Measurements from ENCODE around the gene DAGLB. TPM values are rescaled to one million over a fixed set of nuclear protein-coding genes. Genes with fewer than 3 reads are reported as not detected.

The DAGLB gene
- total and polyA plus RNA-seq, 10 of the 15 experiments (the other 5 are each of a cell fraction or from before 2014, with no cell fraction given) = 1.2 to 13.3 (median 10.1) TPM

- no peaks in the 10 kb centered on the region for H3K4me1 ChIP-seq (ENCODE audit: control insufficient read depth, insufficient read depth, low read length)
- RAD21 ChIA-PET (ENCODE audit: unreplicated experiment) = no interaction called here
- no peaks in the 10 kb centered on the region for H3K79me2 ChIP-seq (ENCODE audit: control insufficient read depth, insufficient read depth, low read length)
- in situ Hi-C loops (cut with MboI) = no loop called here
- no peak overlapping the region for H3K27ac ChIP-seq (ENCODE audit: control insufficient read depth, insufficient read depth)
- no peaks in the 10 kb centered on the region for H3K9me3 ChIP-seq (replicated peaks; ENCODE audit: control insufficient read depth, insufficient read depth, low read length)
- H4K20me1 ChIP-seq (ENCODE audit: control insufficient read depth, insufficient read depth) = no peaks in the 10 kb centered on the region
- TF ChIP-seq ZNF217 (IDR thresholded peaks at IDR 0.05) = no peak
- no peak for TF ChIP-seq ZNF592 (IDR thresholded peaks at IDR 0.05)
- TF ChIP-seq NFYA (IDR thresholded peaks at IDR 0.05; ENCODE audit: borderline replicate concordance, low read depth, low read length) = no peak
- no peak for TF ChIP-seq SMARCA5 (IDR thresholded peaks at IDR 0.05)
- TF ChIP-seq TCF12 (IDR thresholded peaks at IDR 0.05; ENCODE audit: low read depth, low read length) = no peak
- no peak for TF ChIP-seq CREM (IDR thresholded peaks at IDR 0.05; ENCODE audit: low read depth)
- no peak for TF ChIP-seq RBBP5 (conservative IDR thresholded peaks at IDR 0.05)
- TF ChIP-seq HSF1 (IDR thresholded peaks at IDR 0.05; ENCODE audit: low read depth, low read length) = no peak
- no peak for TF ChIP-seq IKZF1 (conservative IDR thresholded peaks at IDR 0.05)
- TF ChIP-seq E4F1 (IDR thresholded peaks at IDR 0.05; ENCODE audit: borderline replicate concordance, partially characterized antibody) = no peak
- TF ChIP-seq NFYB (IDR thresholded peaks at IDR 0.05; ENCODE audit: insufficient read depth, low read depth, low read length) = no peak
- TF ChIP-seq RB1 (IDR thresholded peaks at IDR 0.05; ENCODE audit: borderline replicate concordance) = no peak
- no peak for TF ChIP-seq FOS (IDR thresholded peaks at IDR 0.05; ENCODE audit: borderline replicate concordance, extremely low read depth, insufficient read length)
- H2AFZ ChIP-seq (ENCODE audit: control insufficient read depth, low read depth, low read length) = no peak overlapping the region
- CTCF ChIA-PET = interaction anchor here (0.6 kb wide), 1 partner anchor 703 kb away, joined by 3 read pairs; no protein-coding TSS in a partner anchor
- no peak for DNase-seq (ENCODE audit: low read depth, low spot score)
- no peak overlapping the region for H3K9ac ChIP-seq (ENCODE audit: control insufficient read depth, insufficient read depth, low read length)
- no peaks in the 10 kb centered on the region for H3K36me3 ChIP-seq (ENCODE audit: control insufficient read depth in 2 of 2, insufficient read depth in 2 of 2, low read length in 1 of 2)
- SMC1A ChIA-PET (ENCODE audit: uncharacterized antibody, unreplicated experiment) = no interaction called here
- intact Hi-C loops (cut with micrococcal nuclease; ENCODE audit: unreplicated experiment) = no loop called here
- H3K4me3 ChIP-seq = no peak overlapping the region
- POLR2A ChIA-PET = no interaction called here
- BruUV-seq (replicated peaks) = no TSS peak
- H3K27me3 ChIP-seq (replicated peaks in 1 of 2; ENCODE audit: control insufficient read depth in 2 of 2, insufficient read depth in 2 of 2, low read length in 1 of 2) = no peaks in the 10 kb centered on the region
- no peak for ATAC-seq
- no peak for FAIRE-seq
- WGBS (ENCODE audit: insufficient coverage, insufficient replicate concordance, low lambda C conversion rate, missing lambda C conversion rate) = 52% methylated on average over 6 of the region's 6 CpGs
- H3K4me2 ChIP-seq (ENCODE audit: control insufficient read depth, insufficient read depth) = no peak overlapping the region
Observed at GRCh38 chr7:6495597-6496262, 48.0 kb upstream of the DAGLB start.
